ENCODE data around the gene EXOC7.

Gene EXOC7

DNA sequence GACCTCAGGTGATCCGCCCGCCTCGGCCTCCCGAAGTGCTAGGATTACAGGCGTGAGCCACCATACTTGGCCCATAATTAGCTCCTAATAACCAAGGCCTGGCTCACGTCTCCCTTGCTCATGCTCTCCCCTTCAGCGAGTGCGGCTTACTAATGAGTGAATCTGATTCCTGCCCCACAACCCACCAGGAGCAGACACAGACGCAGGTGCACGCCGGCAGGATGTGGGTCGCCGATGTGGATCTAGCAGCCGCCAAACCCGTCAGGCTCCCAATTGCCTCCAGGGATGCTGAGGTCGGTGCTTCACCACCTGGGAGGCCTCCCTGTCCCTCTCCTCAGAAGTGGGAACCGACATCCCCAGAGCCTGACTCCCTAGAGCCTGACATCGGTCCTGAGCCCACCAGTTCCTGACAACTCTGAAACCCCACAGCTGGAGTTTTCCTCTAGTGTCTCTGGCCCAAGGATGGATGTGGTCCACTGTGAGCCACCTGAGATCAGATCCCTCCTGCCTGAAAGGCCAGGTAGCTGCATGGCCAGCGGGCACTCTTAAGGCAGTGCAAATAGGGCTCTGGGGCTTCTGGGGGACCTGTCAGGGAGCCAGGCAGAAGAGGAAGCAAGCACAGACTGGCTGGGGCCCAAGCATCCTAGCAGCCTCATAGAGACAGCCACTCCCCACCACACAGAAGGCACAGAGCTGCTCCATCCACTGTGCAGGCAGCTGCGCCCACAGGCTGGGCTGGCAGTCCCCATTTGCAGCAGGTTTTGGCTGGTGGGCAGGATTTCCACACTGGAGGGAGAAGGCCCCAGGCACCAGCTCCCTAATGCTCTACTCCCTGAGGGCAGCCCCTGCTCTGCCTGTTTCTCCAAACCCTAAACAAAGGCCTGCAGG, 10.8 kb downstream of the EXOC7 start:
- peaks cover 15% of the 10 kb centered on the region; the same call in 1 of the 2 replicates for H3K36me3 ChIP-seq (ENCODE audit: insufficient read depth, low read length)
- no peaks in the 10 kb centered on the region for H3K27me3 ChIP-seq (ENCODE audit: insufficient read depth, low read length)
- no peaks in the 10 kb centered on the region for H3K79me2 ChIP-seq (ENCODE audit: control insufficient read depth, insufficient read depth, low read length, unreplicated experiment)
- no peak overlapping the region for H2AFZ ChIP-seq (ENCODE audit: low read length, unreplicated experiment)
- no peak overlapping the region for H3K4me3 ChIP-seq (ENCODE audit: low read depth, low read length)
- peaks cover 8% of the 10 kb centered on the region for H3K4me1 ChIP-seq (ENCODE audit: control insufficient read depth, insufficient read depth, low read length, unreplicated experiment)
- no peak overlapping the region for H3K27ac ChIP-seq (ENCODE audit: low read depth, low read length)

DNA sequence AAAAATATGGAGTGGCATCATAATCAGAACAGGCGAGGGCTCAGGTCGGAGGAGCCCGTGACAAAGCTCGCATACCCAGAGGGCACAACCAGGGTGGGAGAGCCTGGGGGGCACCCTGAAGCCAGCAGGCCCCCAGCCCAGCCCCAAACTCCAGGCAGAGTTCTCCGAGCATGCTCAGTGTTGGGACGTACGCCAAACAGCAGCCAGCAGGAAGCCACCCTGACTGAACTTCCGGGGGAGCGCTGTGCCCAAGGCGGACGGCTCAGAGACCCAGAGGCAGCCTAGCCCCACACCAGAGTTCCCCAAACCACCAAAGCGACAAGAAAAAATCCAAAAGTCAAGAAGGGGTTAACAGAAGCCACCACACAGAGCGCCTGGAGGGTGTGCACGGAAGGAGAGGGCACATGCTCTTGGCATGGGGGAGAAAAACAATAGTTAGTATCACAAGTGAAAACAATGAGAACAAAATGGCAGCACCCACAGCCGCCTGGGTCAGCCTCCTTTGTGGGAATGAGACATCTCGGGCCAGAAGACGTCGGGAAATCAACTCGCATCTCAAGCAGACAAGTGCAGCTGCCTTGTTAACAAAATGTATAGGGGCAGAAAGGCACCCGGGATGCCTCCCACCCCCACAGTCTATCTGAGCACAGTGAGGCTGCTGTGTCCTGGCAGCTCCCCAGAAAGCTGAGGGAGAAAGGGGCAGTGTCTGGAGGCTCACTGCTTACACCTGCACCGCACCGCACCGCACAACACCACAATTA, 11.9 kb downstream of the EXOC7 start:
- no peaks in the 10 kb centered on the region for H3K79me2 ChIP-seq (ENCODE audit: control insufficient read depth, insufficient read depth, low read length, unreplicated experiment)
- no peak overlapping the region for H2AFZ ChIP-seq (ENCODE audit: low read length, unreplicated experiment)
- H3K27me3 ChIP-seq (ENCODE audit: insufficient read depth, low read length): no peaks in the 10 kb centered on the region
- peaks cover 8% of the 10 kb centered on the region for H3K4me1 ChIP-seq (ENCODE audit: control insufficient read depth, insufficient read depth, low read length, unreplicated experiment)
- peaks cover 15% of the 10 kb centered on the region; the same call in 1 of the 2 replicates for H3K36me3 ChIP-seq (ENCODE audit: insufficient read depth, low read length)
- no peak overlapping the region for H3K27ac ChIP-seq (ENCODE audit: low read depth, low read length)
- H3K4me3 ChIP-seq (ENCODE audit: low read depth, low read length): no peak overlapping the region

DNA sequence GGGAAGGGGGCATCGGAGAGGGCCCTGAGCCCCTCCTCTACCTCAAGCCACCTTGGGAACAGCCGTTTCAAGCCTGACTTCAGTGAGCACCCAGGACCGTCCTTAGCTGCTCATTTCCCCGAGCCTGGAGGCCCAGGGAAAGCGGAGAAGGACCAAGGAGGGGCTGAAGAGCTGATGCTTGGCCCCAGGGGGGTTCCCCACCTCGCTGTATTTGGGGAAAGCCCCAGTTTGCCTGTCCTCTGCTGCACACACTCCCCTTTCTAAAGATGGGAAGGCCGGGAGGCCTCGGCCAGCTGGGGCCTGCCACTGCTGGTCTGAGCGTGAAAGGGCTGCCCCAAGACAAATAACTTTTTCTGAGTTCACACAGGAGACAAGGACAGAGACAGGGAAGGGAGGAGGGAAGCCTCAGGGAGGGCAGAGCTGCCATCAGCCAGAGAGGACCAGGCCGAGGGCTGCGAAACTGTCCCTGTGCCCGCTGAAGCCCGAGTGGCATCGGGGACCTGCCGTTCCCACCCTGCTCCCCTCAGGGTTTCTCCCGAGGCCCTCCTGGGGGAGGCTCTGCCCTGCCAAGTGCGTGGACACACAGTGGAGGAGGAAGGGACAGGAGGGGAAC, 13.0 kb downstream of the EXOC7 start:
- Histone ChIP-seq H3K27me3 (ENCODE audit: insufficient read depth, low read length) (no peaks in the 10 kb centered on the region), H3K79me2 (ENCODE audit: control insufficient read depth, insufficient read depth, low read length, unreplicated experiment) (no peaks in the 10 kb centered on the region), H3K4me3 (ENCODE audit: low read depth, low read length) (no peak overlapping the region), H2AFZ (ENCODE audit: low read length, unreplicated experiment) (no peak overlapping the region), H3K4me1 (ENCODE audit: control insufficient read depth, insufficient read depth, low read length, unreplicated experiment) (peaks cover 8% of the 10 kb centered on the region), H3K27ac (ENCODE audit: low read depth, low read length) (no peak overlapping the region), H3K36me3 (ENCODE audit: insufficient read depth, low read length) (peaks cover 15% of the 10 kb centered on the region; the same call in 1 of the 2 replicates)

DNA sequence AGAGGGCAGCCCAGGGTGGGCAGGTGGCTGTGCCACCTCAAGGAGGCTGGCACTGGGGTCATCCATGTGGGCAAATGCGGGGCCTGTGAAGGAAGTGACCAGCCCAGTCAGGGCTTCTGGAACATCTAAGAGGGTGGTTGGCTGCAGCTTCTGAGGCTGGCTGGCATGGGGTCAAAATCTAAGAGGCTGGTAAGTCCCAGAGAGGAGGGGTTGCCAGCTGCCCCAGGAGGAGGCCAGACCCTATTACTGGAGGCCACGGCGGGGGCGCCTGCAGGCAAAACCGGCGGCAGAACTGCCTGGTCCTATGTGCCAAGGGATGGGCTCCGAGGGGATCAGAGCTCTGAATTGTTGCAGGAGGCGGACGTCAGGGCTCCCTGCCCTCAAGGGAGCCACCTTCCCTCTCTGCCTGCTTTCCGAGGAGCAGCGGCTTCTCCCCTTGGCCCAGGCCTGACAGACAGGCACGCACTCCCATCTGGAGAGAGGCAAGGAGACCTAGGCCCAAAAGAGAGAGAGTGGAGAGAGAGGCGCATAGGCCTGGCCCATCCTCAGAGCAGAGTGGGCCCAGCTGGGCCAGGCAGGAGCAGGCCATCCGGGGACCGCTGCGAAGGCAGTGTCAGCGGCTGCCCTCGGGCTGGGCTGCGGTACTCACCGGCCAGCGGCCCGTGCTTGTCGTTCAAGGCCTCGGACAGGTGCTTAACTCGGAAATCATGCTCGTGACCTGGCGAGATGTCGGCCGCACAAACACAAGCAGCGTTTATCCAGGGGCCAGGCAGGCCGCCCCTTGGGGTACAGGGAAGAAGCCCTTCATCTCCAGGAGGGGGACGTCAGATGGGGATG, 13.7 kb downstream of the EXOC7 start:
- Histone ChIP-seq H3K79me2 (ENCODE audit: control insufficient read depth, insufficient read depth, low read length, unreplicated experiment) (no peaks in the 10 kb centered on the region), H3K4me1 (ENCODE audit: control insufficient read depth, insufficient read depth, low read length, unreplicated experiment) (peaks cover 8% of the 10 kb centered on the region), H2AFZ (ENCODE audit: low read length, unreplicated experiment) (no peak overlapping the region), H3K27ac (ENCODE audit: low read depth, low read length) (no peak overlapping the region), H3K4me3 (ENCODE audit: low read depth, low read length) (no peak overlapping the region), H3K36me3 (ENCODE audit: insufficient read depth, low read length) (peaks cover 15% of the 10 kb centered on the region; the same call in 1 of the 2 replicates), H3K27me3 (ENCODE audit: insufficient read depth, low read length) (no peaks in the 10 kb centered on the region)

DNA sequence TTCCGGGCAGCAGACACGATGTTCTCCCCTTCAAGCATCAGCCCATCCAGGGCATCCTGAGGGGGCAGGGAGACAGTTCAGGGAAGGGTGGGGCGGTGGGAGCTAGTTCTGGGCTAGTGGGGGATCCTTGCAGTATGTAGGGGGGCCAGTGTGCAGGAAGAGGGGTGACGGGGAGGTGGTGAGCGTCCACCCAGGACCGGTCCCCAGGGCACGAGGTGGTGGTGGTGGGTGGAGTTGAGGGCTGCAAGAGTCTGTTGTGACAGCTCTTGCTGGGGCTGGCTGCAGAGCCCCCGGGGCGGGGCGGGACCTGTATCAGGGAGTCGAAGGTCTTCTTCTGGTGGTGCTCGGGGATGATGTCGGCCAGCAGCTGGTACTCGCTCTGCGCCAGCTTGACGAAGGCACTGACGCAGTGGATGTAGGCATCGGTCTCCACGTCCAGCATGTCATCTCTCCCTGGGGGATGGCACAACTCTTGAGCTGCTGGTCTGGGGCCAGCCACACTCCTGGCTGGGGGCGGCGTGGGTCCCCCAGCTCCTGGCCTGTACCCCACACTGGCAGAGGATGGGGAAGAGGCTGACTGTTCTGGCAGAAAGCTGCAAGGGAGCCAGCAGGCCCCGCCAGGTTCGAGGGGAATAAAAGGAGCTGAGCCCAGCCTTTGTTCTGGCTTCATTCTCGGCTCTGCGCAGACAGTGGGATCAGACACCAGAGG, 14.6 kb downstream of the EXOC7 start:
- Histone ChIP-seq H3K79me2 (ENCODE audit: control insufficient read depth, insufficient read depth, low read length, unreplicated experiment) (no peaks in the 10 kb centered on the region), H3K27me3 (ENCODE audit: insufficient read depth, low read length) (no peaks in the 10 kb centered on the region), H3K4me3 (ENCODE audit: low read depth, low read length) (no peak overlapping the region), H3K4me1 (ENCODE audit: control insufficient read depth, insufficient read depth, low read length, unreplicated experiment) (no peaks in the 10 kb centered on the region), H2AFZ (ENCODE audit: low read length, unreplicated experiment) (no peak overlapping the region), H3K27ac (ENCODE audit: low read depth, low read length) (no peak overlapping the region), H3K36me3 (ENCODE audit: insufficient read depth, low read length) (peaks cover 10% of the 10 kb centered on the region; the same call in 1 of the 2 replicates)

DNA sequence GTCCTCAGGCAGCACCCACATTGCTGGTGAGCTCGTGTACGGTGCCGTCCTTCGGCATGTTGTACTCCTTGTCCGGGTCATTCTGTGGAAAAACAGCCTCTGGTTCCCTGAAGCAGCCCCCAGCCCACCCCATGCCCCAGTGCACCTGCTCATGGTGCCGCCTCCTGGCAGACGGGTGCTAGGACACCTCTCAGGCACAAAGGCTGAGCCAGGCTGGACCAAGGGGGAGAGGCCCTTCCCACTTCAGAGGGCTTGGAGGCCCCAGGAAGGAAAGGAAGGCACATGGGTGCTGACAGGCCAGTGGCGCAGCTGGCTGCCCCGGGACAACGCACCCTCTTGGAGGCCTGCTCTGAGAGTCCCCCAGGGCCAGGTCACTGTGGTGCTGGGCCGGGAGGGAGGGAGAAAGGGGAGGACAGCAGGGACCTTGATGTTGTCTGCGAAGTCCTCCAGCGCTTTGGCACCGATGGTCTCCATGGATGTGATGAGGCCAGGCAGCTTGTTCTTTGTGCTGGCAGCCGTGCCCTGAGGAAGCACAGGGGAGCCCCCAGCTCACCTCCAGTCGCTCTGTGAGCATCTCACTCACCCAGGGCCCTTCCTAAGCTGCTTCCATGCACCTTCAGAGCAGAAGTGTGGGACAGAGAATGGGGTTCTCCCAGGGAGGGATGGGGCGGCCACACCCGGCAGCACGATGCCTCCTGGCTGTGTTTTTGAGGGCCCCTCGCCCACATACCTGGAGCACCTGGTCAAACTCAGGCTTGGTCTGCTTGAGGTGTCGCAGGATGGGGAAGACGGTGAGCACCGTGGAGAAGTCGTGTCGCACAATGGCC, 15.3 kb downstream of the EXOC7 start:
- no peaks in the 10 kb centered on the region for H3K4me1 ChIP-seq (ENCODE audit: control insufficient read depth, insufficient read depth, low read length, unreplicated experiment)
- no peak overlapping the region for H2AFZ ChIP-seq (ENCODE audit: low read length, unreplicated experiment)
- no peaks in the 10 kb centered on the region for H3K27me3 ChIP-seq (ENCODE audit: insufficient read depth, low read length)
- no peak overlapping the region for H3K4me3 ChIP-seq (ENCODE audit: low read depth, low read length)
- H3K36me3 ChIP-seq (ENCODE audit: insufficient read depth, low read length): peaks cover 7% of the 10 kb centered on the region; the same call in 1 of the 2 replicates
- H3K79me2 ChIP-seq (ENCODE audit: control insufficient read depth, insufficient read depth, low read length, unreplicated experiment): no peaks in the 10 kb centered on the region
- no peak overlapping the region for H3K27ac ChIP-seq (ENCODE audit: low read depth, low read length)

DNA sequence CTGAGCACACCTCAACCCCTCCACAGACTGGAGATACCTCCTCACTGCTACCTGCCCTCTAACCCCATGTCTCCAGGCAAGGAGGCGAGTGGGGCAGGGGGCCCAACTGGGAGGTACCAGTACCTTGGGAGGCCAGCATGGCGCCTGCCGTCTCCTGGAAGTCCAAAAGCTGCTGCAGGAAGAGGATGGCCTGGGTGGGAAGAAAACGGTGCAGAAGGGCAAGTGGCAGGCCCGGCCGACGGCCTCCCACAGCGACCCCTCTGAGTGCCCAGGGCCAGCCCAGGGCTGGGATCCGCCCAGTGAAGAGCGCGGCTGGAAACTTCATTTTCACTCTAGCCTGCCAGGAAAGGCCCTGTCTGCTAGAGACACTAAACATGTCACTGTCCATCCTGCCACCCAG, 16.1 kb downstream of the EXOC7 start:
- Histone ChIP-seq H2AFZ (ENCODE audit: low read length, unreplicated experiment) (no peak overlapping the region), H3K4me3 (ENCODE audit: low read depth, low read length) (no peak overlapping the region), H3K27ac (ENCODE audit: low read depth, low read length) (no peak overlapping the region), H3K27me3 (ENCODE audit: insufficient read depth, low read length) (no peaks in the 10 kb centered on the region), H3K4me1 (ENCODE audit: control insufficient read depth, insufficient read depth, low read length, unreplicated experiment) (no peaks in the 10 kb centered on the region), H3K36me3 (ENCODE audit: insufficient read depth, low read length) (peaks cover 4% of the 10 kb centered on the region; the same call in 1 of the 2 replicates), H3K79me2 (ENCODE audit: control insufficient read depth, insufficient read depth, low read length, unreplicated experiment) (no peaks in the 10 kb centered on the region)

DNA sequence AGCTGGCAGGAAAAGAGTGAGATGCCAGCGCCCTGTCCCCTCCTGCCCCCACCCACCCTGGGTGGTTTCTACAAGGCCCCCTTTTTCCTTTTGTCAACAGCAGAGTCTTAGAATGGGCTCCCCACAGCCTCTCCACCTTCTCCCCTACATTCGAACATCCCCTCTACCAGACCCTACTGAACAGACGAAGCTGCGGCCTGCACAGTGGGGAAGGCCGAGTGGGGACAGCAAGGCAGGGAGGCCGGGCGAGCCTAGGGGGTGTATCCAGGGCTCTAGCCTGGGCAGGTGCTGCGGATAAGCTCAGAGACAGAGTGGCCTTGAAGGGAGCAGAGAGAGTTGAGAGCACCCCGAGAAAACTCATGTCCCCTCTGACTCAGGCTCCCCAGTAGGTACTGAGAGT, 17.2 kb downstream of the EXOC7 start:
- Histone ChIP-seq H3K79me2 (ENCODE audit: control insufficient read depth, insufficient read depth, low read length, unreplicated experiment) (no peaks in the 10 kb centered on the region), H2AFZ (ENCODE audit: low read length, unreplicated experiment) (no peak overlapping the region), H3K27ac (ENCODE audit: low read depth, low read length) (no peak overlapping the region), H3K36me3 (ENCODE audit: insufficient read depth, low read length) (peaks cover 4% of the 10 kb centered on the region; the same call in 1 of the 2 replicates), H3K4me3 (ENCODE audit: low read depth, low read length) (no peak overlapping the region), H3K4me1 (ENCODE audit: control insufficient read depth, insufficient read depth, low read length, unreplicated experiment) (no peaks in the 10 kb centered on the region), H3K27me3 (ENCODE audit: insufficient read depth, low read length) (no peaks in the 10 kb centered on the region)

DNA sequence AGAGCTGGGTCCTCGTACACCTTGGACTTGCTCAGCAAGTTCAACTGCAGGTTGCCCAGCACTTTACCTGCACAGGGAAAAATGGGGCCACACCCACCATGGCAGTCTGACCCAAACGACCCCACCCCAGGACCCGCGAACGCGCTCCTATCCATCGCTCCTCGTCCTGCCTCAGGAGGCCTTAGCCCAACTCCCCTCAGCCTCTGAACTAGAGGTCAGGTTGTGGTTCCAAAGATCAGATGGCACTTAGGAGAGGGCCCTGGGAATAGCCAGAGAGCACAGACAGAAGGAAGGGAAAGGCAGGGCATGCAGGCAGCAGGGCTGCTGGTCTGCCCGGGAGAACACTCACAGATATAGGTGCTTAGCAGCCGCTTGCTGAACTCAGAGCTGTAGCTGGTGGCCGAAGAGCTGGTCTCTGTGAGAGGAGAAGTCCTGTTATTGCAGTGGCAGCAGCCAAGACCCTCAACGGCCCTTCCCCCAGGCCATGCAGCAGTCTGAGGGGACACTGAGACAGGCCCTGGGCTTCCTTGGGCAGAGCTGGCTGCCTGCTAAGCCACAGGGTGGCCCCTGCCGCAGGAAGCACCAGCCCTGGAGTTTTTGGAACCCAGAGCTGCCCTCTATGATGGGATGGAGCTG, 17.7 kb downstream of the EXOC7 start:
- H3K4me3 ChIP-seq (ENCODE audit: low read depth, low read length): no peak overlapping the region
- H2AFZ ChIP-seq (ENCODE audit: low read length, unreplicated experiment): no peak overlapping the region
- H3K27ac ChIP-seq (ENCODE audit: low read depth, low read length): no peak overlapping the region
- no peaks in the 10 kb centered on the region for H3K27me3 ChIP-seq (ENCODE audit: insufficient read depth, low read length)
- H3K4me1 ChIP-seq (ENCODE audit: control insufficient read depth, insufficient read depth, low read length, unreplicated experiment): no peaks in the 10 kb centered on the region
- no peaks in the 10 kb centered on the region for H3K79me2 ChIP-seq (ENCODE audit: control insufficient read depth, insufficient read depth, low read length, unreplicated experiment)
- peaks cover 4% of the 10 kb centered on the region; the same call in 1 of the 2 replicates for H3K36me3 ChIP-seq (ENCODE audit: insufficient read depth, low read length)
